T-helper 1 cell (primary cell): Measurements from ENCODE around the gene UBA1.

Experiments used
- DNase-seq, 5 donors: peaks; one replicate each; pipeline ENCODE4 v3.0.0-alpha.2; 2012 to 2020

Gene UBA1

GRCh38 chrX:47169726-47170515 lies 23.7 kb upstream of the UBA1 start:
- DNase-seq: no peak

- no peak for DNase-seq
These were observed 22.6 kb upstream of the UBA1 start for GRCh38 chrX:47170861-47171692.

GRCh38 chrX:47171996-47172395 lies 21.6 kb upstream of the UBA1 start:
- no peak for DNase-seq

- DNase-seq: no peak
These were observed 21.1 kb upstream of the UBA1 start for GRCh38 chrX:47172549-47172948.

GRCh38 chrX:47172971-47173792 lies 20.4 kb upstream of the UBA1 start:
- DNase-seq: no peak

- DNase-seq: no peak
These were observed 19.3 kb upstream of the UBA1 start for GRCh38 chrX:47174376-47174775.

GRCh38 chrX:47174846-47175587 lies 18.6 kb upstream of the UBA1 start:
- no peak for DNase-seq

GRCh38 chrX:47175588-47175980 lies 18.0 kb upstream of the UBA1 start:
- DNase-seq: no peak

- no peak for DNase-seq
These were observed 17.4 kb upstream of the UBA1 start for GRCh38 chrX:47176101-47176740.

GRCh38 chrX:47177079-47177478 lies 16.6 kb upstream of the UBA1 start:
- no peak for DNase-seq

- no peak for DNase-seq
These were observed 15.3 kb upstream of the UBA1 start for GRCh38 chrX:47178337-47178736.

GRCh38 chrX:47179221-47179927 lies 14.3 kb upstream of the UBA1 start:
- no peak for DNase-seq

GRCh38 chrX:47179928-47180255 lies 13.7 kb upstream of the UBA1 start:
- no peak for DNase-seq

GRCh38 chrX:47180346-47180745 lies 13.3 kb upstream of the UBA1 start:
- no peak for DNase-seq

- DNase-seq: no peak
These were observed 12.3 kb upstream of the UBA1 start for GRCh38 chrX:47181301-47181700.

GRCh38 chrX:47182106-47182700 lies 11.4 kb upstream of the UBA1 start:
- no peak for DNase-seq

GRCh38 chrX:47184486-47184885 lies 9.1 kb upstream of the UBA1 start:
- DNase-seq: no peak

- DNase-seq: no peak
These were observed 8.4 kb upstream of the UBA1 start for GRCh38 chrX:47185241-47185640.

GRCh38 chrX:47186096-47186740 lies 7.4 kb upstream of the UBA1 start:
- DNase-seq: no peak

- no peak for DNase-seq
These were observed 6.4 kb upstream of the UBA1 start for GRCh38 chrX:47187106-47187677.
